WERI-Rb-1 (cell line): ENCODE data around the gene KLF2.

Experiments used
- DNase-seq: peaks from one replicate; pipeline ENCODE4 v3.0.0-alpha.2; 2020
- H3K27ac ChIP-seq: fragments of 250-450 bp; sonication (Bioruptor Pico); 2 replicates; pipeline ENCODE4 v1.5.1; 2020; ENCODE audit warnings: mild to moderate bottlenecking, moderate library complexity
- H3K27me3 ChIP-seq: fragments of 250-450 bp; sonication (Bioruptor Pico); 2 replicates; pipeline ENCODE4 v1.5.1; 2021; ENCODE audit warnings: mild to moderate bottlenecking, low read depth, moderate library complexity; ENCODE audit not compliant: insufficient read depth, severe bottlenecking
- H3K36me3 ChIP-seq: fragments of 250-450 bp; sonication (Bioruptor Pico); 2 replicates; pipeline ENCODE4 v1.5.1; 2020; ENCODE audit warnings: mild to moderate bottlenecking, moderate library complexity
- H3K4me3 ChIP-seq: 2 replicates; pipeline ENCODE4 v1.5.1; 2011; ENCODE audit warnings: low read depth, mild to moderate bottlenecking, control low read depth, low read length
- H3K9me3 ChIP-seq: fragments of 250-450 bp; sonication (Bioruptor Pico); 2 replicates; pipeline ENCODE4 v1.5.1; 2021; ENCODE audit warnings: mild to moderate bottlenecking, moderate library complexity; ENCODE audit not compliant: severe bottlenecking
- CTCF ChIP-seq: IDR thresholded peaks from 2 replicates; pipeline ENCODE4 v1.5.1; 2011; ENCODE audit warnings: low read depth, mild to moderate bottlenecking, control low read depth, inconsistent platforms, low read length

KLF2 gene

GRCh38 chr19:16364231-16364865 is 39.7 kb downstream of the KLF2 start:
- Histone ChIP-seq H3K36me3 (peaks cover 3% of the 10 kb centered on the region; the same call in 1 of the 2 replicates), H3K9me3 (no peaks in the 10 kb centered on the region), H3K4me3 (no peak overlapping the region), H3K27ac (no peak overlapping the region), H3K27me3 (no peaks in the 10 kb centered on the region)
- TF ChIP-seq CTCF, result no peak
- DNase-seq, result no peak

GRCh38 chr19:16365300-16365996 is 40.8 kb downstream of the KLF2 start:
- H3K27ac ChIP-seq, result no peak overlapping the region
- H3K4me3 ChIP-seq, result no peak overlapping the region
- no peaks in the 10 kb centered on the region for H3K9me3 ChIP-seq
- H3K27me3 ChIP-seq, result no peaks in the 10 kb centered on the region
- no peak for DNase-seq
- TF ChIP-seq CTCF, result no peak
- peaks cover 3% of the 10 kb centered on the region; the same call in 1 of the 2 replicates for H3K36me3 ChIP-seq

- no peak overlapping the region for H3K27ac ChIP-seq
- H3K4me3 ChIP-seq, result no peak overlapping the region
- TF ChIP-seq CTCF, result no peak
These were observed 41.4 kb downstream of the KLF2 start for GRCh38 chr19:16366056-16366432.

DNA sequence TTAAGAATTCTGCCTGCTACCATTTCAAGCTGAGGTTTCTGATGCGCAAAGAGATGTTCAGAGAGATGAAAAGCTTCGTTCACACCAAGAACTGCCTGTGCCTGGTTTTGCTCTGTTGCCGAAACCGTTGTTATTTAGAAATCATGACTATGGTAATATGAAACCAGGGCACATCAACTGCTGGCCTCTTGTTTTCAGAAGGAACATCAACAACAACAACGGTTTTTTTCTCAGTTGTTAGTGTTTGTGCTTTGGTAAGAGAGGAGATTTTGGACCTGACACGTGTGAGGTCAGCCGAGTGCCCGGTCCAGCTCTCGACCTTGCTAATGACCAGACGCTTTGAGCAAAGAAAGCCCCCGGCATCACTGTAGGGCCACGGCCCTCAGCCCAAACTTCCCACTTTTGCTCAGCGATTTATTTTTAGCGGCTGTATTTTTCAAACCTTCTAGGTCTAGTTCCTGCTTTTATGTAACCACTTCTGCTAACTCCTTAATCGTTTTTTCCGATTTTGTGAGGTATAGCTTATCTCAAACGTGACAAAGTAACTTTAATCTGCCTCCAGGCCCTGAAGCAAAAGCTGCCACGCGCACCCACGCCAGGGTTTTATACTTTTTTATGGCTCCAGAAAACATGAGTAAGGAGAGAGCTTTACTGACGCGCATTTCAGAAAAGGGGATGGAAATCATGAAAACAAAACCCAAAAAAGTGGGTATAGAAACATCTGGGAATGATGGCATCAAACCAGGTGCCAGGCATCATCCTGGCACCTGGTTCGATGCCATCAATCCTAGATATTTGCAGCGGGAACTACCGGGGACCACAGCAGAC is 42.0 kb downstream of the KLF2 start:
- H3K36me3 ChIP-seq, result no peaks in the 10 kb centered on the region

More at GRCh38 chr19:16366056-16366432, 41.4 kb downstream of the KLF2 start:
- Histone ChIP-seq H3K9me3 (no peaks in the 10 kb centered on the region), H3K36me3 (no peaks in the 10 kb centered on the region), H3K27me3 (no peaks in the 10 kb centered on the region)
- DNase-seq, result no peak

DNA sequence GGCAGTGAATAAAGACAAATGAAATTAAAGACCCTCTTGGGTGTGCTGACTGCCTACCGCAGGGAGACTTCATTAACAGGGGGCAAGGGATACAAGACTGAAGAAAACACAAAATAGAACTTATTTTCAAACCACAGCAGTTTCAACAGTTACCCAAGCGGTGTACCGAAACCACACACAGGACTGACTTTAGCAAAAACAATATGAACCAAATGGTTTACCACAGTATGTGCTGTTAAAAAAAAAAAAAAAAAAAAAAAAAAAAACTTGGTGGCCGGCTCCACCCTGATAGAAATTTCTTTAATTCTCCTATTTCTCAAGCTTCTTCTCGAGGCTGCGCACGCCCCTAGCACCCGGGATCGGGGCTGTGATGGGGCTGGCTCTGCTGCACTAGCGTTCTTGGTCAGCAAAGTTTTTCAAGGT is 42.6 kb downstream of the KLF2 start:
- H3K36me3 ChIP-seq, result no peaks in the 10 kb centered on the region
- no peak overlapping the region for H3K4me3 ChIP-seq
- H3K27ac ChIP-seq, result no peak overlapping the region
- H3K9me3 ChIP-seq, result no peaks in the 10 kb centered on the region
- no peaks in the 10 kb centered on the region for H3K27me3 ChIP-seq
- no peak for DNase-seq
- no peak for TF ChIP-seq CTCF

More for the DNA sequence above, 42.0 kb downstream of the KLF2 start:
- Histone ChIP-seq H3K27me3 (no peaks in the 10 kb centered on the region), H3K4me3 (no peak overlapping the region), H3K9me3 (no peaks in the 10 kb centered on the region), H3K27ac (no peak overlapping the region)
- DNase-seq, result no peak
- no peak for TF ChIP-seq CTCF
